Gastroesophageal sphincter (tissue), 3 donors: Measurements from ENCODE around the gene CDKN2AIP.

Experiments used
- EP300 ChIP-seq: sonication (generic); formaldehyde crosslinking; IDR thresholded peaks from one replicate; pipeline ENCODE4 v1.6.1; 2017; ENCODE audit warnings: antibody characterized with exemption, mild to moderate bottlenecking
- POLR2AphosphoS5 ChIP-seq: sonication (generic); formaldehyde crosslinking; IDR thresholded peaks from one replicate; pipeline ENCODE4 v1.6.1; 2017; ENCODE audit warnings: antibody characterized with exemption
- TF ChIP-seq, protein P1 (sequence below), 4 experiments: fragments of 200-600 bp in 2 of 4; fragments of 450-650 bp in 2 of 4; sonication (generic) in 1 of 4; IDR thresholded peaks; one replicate each; pipeline ENCODE4 v1.5.1; 2017 to 2019; ENCODE audit warnings: antibody characterized with exemption in 4 of 4, mild to moderate bottlenecking in 2 of 4, moderate library complexity in 2 of 4

DNA sequence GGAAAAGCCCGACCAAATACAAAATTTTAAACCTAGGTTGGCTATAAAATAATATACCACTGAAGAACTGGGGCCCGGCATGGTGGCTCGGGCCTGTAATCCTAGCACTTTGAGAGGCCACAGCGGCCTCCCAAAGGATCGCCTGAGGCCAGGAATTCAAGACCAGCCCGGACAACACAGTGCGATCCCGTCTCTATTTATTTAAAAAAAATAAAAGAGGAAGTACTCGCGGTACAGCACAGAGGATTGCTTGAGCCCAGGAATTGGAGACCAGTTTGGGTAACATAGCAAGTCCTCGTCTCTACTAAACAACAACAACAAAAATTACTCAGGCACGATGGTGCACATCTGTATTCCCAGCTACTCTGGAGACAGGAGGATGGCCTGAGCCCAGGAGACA is 44.8 kb upstream of the CDKN2AIP start:
- TF ChIP-seq, protein P1, sequence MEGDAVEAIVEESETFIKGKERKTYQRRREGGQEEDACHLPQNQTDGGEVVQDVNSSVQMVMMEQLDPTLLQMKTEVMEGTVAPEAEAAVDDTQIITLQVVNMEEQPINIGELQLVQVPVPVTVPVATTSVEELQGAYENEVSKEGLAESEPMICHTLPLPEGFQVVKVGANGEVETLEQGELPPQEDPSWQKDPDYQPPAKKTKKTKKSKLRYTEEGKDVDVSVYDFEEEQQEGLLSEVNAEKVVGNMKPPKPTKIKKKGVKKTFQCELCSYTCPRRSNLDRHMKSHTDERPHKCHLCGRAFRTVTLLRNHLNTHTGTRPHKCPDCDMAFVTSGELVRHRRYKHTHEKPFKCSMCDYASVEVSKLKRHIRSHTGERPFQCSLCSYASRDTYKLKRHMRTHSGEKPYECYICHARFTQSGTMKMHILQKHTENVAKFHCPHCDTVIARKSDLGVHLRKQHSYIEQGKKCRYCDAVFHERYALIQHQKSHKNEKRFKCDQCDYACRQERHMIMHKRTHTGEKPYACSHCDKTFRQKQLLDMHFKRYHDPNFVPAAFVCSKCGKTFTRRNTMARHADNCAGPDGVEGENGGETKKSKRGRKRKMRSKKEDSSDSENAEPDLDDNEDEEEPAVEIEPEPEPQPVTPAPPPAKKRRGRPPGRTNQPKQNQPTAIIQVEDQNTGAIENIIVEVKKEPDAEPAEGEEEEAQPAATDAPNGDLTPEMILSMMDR (IDR thresholded peaks at IDR 0.05) = no peak
- no peak for TF ChIP-seq EP300
- no peak for TF ChIP-seq POLR2AphosphoS5
